ENCODE data around the gene CGA.

The CGA gene

DNA sequence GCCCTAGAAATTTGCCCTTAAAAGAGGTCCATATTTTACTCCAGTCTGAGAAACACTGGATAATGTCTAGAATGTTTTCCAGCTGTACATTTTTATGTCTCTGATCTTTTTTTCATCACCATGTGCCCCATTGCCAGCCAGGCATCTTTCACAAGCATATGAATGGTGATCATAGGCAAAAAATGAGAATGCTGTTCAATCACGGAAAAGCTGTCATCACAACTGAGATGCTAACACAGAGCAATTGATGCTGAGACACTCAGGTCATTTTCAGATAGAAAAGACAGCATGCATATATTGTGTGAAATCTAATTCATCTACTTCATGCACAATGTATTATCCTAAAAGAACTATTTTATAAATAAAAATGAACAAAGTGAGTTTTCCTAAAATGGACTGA is 41.6 kb downstream of the CGA start:
- TF ChIP-seq, protein P1, sequence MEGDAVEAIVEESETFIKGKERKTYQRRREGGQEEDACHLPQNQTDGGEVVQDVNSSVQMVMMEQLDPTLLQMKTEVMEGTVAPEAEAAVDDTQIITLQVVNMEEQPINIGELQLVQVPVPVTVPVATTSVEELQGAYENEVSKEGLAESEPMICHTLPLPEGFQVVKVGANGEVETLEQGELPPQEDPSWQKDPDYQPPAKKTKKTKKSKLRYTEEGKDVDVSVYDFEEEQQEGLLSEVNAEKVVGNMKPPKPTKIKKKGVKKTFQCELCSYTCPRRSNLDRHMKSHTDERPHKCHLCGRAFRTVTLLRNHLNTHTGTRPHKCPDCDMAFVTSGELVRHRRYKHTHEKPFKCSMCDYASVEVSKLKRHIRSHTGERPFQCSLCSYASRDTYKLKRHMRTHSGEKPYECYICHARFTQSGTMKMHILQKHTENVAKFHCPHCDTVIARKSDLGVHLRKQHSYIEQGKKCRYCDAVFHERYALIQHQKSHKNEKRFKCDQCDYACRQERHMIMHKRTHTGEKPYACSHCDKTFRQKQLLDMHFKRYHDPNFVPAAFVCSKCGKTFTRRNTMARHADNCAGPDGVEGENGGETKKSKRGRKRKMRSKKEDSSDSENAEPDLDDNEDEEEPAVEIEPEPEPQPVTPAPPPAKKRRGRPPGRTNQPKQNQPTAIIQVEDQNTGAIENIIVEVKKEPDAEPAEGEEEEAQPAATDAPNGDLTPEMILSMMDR (conservative IDR thresholded peaks at IDR 0.05), result no peak
- no peak overlapping the region for H3K27ac ChIP-seq

DNA sequence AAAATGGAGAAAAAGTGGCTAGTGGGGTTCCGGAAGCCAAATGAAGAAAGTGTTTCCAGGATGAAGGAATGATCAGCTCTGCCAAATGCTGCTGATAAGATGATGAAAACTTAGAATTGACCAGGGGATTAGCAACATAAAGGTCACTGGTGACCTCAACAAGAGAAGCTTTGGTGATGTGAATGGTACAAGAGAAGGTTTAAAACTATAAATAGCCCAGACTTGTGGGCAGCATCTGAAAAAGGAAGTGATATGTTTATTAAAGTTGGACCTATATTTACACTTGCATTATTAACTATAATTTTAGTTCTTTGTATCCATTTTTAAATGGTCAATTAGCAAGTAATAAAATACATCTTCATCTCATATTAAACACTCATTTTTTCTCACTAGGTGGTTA is 45.1 kb downstream of the CGA start:
- no peak overlapping the region for H3K27ac ChIP-seq
- TF ChIP-seq, protein P1 (conservative IDR thresholded peaks at IDR 0.05), result no peak

DNA sequence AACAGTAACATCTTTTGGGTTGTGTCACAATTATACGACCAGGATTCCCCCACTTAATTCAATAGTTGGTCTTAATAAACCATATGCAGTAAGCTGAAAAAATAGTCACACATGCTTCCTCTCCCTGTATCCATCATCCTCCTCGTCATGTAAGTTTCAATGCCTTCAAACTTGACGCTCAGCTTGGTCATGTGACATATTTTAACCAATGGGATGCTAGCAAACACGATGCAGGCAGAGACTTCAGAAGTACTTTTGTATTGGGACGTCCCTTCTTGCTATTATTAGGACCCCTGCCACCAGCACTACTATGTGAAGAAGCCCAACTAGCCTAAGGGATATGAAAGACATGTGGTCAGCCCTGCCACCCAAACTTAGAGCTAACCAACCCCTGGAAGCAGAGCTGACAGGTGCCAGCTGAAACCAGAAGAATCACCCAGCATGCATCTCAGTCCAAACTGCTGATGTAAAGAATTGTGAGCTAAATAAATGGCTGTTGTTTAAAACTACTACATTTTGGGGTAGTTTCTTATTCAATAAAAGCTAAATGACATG is 49.3 kb downstream of the CGA start:
- TF ChIP-seq, protein P1 (conservative IDR thresholded peaks at IDR 0.05), result no peak

DNA sequence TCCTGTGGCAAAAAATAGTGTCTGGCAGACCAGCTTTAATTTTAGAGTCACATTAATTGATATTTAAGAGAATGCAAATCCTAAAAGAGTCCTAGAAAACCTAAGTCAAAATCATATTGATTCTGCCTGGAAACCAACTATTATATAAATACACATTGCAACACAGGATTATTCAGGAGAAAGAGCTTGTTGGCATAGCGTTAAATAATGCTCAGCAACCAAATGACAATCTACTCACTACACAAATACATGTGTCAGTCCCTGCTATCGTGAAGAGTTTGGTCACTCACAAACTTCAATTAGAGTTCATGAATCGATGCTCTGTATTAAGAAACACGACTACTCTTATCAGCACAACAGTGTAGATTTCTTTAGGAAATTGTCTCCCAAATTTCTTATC is 54.2 kb downstream of the CGA start:
- TF ChIP-seq, protein P1 (conservative IDR thresholded peaks at IDR 0.05), result no peak

More for the DNA sequence above, 49.3 kb downstream of the CGA start:
- no peak overlapping the region for H3K27ac ChIP-seq

More for the DNA sequence above, 54.2 kb downstream of the CGA start:
- no peak overlapping the region for H3K27ac ChIP-seq

Measured in VCaP (cell line).